SKM-1 treated with dmso at 0.1 percent for 144 hours (cell line): ENCODE data around the gene TBX10.
A peak's percentile ranks its signal among the peaks of the same experiment; 100 is the strongest.
"Not testable (repeated sequence)": the region's sequence is repeated elsewhere in the genome, so short reads cannot be mapped to it uniquely, and the experiment has no call there.

Experiments used
- DNase-seq: peaks from one replicate; lab custom pipeline; 2025; ENCODE audit not compliant: unreplicated experiment; lab: John Stamatoyannopoulos, UW

Gene TBX10

DNA sequence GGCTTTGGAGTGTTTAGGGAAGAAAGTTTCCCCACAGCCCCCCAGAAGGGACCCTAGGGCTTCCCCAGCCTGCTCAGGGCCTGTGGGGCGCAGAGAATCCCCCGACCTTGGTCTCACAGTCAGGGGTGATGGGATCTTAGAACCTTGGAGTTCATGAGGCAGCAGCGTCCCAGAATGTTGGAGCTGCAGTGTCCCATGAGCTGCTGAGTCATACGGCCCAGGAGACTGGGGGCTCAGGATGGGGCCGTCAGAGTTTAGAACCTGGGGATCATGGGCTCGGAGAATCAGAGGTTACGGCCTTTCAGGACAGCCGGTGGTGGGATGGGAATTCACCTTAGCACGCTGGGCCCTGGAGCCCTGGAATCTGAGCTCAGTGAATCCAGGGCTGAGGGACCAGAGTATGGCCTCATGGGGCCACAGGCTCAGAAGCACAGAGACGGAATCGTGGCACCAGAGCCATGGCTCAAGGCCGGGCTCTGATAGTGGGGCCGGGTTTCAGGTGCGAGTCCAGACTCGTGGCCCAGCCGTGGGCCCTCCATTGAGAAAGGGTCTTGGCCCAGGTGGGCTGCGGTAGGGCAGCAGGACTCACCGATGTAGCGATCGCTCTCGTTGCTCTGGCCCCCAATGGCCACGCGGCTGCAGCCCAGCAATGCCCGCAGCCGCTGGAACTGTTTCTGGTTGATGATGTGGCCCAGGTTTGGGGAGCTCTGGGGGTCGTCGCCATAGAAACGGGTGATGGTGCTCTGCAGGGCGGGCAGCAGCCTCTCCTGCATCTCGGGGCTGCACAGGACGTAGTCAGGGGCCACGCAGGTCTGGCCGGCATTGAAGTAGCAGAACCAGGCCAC, 25.4 kb upstream of the TBX10 start:
- no peak for DNase-seq

- no peak for DNase-seq
Observed at GRCh38 chr11:67664213-67664585, 24.6 kb upstream of the TBX10 start.

GRCh38 chr11:67663532-67664212, 24.1 kb upstream of the TBX10 start:
- DNase-seq, result no peak

GRCh38 chr11:67662835-67663531, 23.4 kb upstream of the TBX10 start:
- DNase-seq, result no peak

DNA sequence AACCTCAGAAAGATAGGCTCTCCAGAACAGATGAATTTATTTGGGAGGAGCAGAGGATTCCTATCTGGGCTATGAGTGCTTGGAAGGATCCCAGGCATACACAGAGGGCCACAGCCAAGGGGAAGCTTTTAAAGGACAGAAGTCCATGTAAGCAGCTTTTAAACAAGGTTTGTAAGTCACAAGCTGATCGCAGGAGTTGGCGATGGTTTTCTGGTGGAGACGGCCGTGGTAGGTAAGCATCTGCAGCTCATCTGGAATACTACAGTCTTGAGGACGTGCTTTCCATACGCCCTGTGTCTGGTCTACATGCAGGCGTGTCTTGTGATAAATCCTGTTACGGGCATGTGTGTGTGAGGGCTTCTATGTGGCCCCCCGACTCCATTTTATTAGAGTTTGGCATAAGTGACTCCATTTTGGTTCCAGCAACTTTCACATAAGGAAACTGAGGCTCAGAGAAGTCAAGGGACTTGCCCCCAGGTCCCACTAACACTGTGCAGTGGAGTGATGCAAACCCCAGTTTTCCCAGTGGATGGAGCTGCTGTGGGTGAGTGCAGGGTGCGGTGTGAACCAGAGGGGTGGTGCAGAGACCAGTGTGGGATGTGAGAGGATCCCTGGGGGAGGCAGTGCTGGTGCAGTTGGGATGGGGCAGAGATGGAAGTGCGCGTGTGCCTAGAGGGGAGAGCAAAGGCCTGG, 22.7 kb upstream of the TBX10 start:
- DNase-seq, result no peak

DNA sequence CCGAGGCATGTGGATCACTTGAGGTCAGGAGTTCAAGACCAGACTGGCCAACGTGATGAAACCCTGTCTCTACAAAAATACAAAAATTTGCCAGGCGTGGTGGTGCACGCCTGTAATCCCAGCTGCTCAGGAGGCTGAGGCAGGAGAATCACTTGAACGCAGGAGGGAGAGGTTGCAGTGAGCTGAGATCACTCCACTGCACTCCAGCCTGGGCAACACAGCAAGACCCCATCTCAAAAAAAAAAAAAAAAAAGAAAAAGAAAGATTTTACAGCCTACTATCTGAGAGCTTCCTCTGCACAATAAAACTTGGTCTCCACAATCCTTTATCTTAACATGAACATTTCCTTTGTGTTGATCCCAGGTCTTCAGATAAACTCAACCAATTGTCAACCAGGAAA, 21.2 kb upstream of the TBX10 start:
- DNase-seq, result not testable (repeated sequence)

GRCh38 chr11:67659651-67660165, 20.1 kb upstream of the TBX10 start:
- not testable (repeated sequence) for DNase-seq

DNA sequence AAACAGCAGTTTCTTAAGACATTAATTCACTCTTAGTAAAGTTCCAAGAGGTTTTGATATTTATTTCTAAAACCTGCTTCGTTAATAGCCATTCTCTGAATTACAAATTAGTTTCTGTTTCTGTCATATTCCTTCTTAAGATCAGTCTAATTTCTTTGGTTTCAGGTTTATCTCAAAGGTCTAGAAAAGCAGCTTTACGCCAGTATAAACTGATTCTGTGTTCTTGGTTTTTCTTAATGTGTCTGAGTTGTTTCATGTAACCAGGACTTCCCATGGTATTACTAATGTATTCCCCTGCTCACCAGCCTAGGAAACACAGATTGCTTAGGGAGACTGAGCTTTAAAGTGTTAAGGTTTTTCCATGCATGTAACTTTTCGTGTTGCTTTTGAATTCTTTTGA, 17.7 kb upstream of the TBX10 start:
- DNase-seq, result no peak

DNA sequence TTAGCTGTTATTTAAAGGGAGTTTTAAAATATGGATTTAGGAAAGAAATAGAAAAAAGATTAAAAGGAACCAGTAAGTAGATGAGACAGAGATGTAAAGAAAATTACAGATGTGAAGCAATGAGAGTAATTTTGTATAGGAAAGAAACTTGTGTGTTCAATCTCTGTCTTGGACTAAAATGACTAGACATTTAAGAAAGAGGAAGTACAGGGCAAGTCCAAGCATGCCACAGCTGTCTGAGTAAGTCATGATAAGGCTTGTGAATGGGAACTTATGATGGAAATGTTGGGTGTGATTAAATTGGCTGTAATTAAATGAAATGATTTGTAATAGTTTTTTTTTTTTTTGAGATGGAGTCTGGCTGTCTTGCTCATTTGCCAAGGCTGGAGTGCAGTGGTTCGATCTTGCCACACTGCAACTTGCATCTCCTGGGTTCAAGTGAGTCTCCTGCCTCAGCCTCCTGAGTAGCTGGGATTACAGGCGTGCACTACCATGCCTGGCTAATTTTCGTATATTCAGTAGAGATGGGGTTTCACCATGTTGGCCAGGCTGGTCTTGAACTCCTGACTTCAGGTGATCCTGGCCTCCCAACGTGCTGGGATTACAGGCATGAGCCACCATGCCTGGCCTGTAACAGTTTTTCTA, 16.8 kb upstream of the TBX10 start:
- DNase-seq, result peak; percentile 72

GRCh38 chr11:67654225-67654624, 14.7 kb upstream of the TBX10 start:
- DNase-seq, result no peak

GRCh38 chr11:67652965-67653845, 13.6 kb upstream of the TBX10 start:
- no peak for DNase-seq

- DNase-seq, result no peak
Observed at GRCh38 chr11:67651976-67652781, 12.6 kb upstream of the TBX10 start.

GRCh38 chr11:67649634-67650510, 10.3 kb upstream of the TBX10 start:
- peak; percentile 10 for DNase-seq

DNA sequence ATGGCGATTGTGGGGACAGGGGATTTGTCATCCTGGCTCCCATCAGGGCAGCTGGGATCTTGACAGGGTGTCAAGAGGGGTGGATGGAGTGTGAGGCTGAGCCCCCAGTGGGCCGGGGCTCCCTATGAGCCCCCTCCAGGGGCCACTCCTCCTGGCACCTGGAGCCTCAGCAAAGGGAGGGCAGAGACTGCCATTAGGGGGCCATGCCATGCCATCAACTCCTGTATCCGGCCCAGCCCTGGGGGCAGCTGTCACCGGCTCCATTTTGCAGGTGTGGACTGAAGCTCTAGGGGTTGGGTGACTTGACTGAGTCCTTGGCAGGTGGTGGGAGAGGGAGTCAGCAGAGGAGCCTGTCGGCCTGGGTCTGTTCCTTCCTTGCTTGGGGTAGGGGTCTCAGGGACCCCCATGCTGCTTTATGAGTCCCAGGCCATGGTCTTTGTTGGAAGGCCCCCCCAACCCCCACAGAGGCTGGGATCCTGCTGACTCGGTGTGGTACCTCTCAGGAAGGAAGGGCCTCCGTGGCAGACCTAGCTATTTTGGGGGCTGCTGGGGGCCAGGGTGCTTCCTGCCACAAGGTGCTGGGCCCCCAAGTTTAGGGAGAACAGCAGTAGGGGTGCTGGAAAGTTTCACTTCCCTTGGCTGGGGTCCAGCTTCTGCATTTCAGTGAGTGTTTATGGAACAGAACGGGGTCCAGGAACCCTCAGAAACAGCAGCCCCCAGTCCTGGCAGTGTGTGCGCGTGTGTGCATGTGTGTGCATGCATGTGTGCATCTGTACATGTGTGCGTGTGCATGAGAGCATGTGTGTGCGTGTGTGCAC, 9.4 kb upstream of the TBX10 start:
- DNase-seq, result peak; percentile 30

- peak; percentile 41 for DNase-seq
Observed at GRCh38 chr11:67648140-67648795, 8.7 kb upstream of the TBX10 start.

- no peak for DNase-seq
Observed at GRCh38 chr11:67647471-67647870, 7.9 kb upstream of the TBX10 start.
